Measurements from ENCODE around the gene METTL21A.
"Not testable (repeated sequence)": the region's sequence is repeated elsewhere in the genome, so short reads cannot be mapped to it uniquely, and the experiment has no call there.

METTL21A gene

DNA sequence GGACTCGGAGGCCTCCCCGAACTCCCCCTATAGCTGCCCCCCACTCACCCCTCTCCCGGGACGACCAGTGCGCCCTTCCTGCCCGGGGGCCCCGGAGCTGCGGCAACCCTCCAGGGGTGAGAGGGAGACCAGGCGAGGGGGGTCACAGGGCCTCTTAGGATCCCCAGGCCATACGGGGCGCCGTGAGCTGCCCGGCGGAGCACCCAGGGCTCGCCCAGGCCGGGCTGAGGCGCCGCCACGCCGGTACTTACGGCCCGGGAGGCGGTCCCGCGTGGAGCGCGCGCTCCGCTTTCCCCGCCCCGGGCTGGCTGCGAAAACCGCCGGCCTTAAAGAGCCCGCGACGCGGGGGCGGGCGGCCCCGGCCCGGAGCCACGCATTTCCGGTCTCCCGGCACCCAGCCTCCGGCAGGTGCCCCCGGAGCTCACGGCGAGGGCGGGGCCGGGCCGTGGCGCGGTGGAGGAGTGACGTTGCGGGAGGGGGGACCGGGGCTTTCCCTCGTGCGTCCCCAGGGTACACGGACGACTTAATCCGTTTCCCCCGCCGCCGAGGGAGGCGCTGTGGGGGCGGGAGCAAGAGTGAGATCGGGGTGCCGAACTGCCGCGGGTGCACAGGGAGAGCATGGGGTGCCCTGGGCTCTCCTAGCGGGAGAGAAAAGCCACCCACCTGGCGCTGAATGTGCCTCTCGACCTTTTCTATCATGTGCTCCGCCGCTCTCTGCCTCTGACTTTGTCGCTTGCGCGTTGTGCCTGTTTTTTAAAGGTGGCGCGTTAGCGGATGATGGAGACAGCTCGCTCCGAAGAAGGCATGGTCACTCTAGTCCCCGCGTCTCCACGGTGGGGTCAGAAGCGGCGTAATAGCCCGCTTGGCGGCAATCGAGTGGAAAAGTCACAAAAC is at the start of gene METTL21A:
Gene METTL21A, minus strand, starts transcription at position 381 of the 894 bp plus-strand sequence. CDS start 1,019 bp downstream, outside the sequence.
- peak; percentile 97 for DNase-seq

DNA sequence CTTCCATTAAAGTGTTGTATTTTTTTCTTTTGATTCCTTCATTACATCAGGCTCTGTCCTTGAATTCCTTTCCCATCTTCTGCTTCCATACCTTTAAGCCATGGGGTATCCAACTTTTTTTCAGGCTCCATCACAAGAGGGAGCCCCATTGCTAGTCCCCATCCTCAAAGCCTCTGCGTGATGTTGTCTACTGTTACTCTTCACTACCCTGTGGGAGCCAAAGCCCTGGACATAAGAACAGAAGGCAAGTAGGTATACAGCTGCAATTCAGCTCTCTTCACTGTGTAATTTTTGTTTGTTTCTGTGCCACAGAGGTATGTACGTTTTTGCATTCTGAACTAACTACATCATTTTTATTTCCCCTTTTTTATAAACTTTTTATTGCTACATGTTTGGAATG is 49.6 kb upstream of the METTL21A start:
- no peak for DNase-seq

DNA sequence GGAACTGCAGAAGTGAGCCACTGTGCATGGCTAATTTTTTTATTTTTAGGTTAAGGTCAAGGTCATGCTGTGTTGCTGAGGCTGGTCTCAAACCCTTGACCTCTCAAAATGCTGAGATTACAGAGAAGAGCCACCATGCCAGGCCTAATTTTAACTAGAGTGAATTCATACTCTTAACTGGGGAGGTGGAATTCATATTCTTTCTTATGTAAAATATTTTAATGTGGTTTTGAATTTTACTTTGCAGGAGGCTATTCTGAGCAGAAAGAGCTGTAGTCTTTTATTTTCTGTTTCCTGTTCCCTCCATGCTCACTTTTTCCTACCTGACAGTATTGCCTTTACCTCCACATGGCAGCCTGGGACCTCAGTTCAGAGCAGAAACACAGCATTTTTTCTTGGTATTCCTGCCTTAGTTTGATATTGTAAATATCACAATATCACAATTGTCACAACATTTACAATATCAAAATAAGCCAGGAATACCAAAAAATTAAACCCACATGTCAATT is 49.1 kb upstream of the METTL21A start:
- no peak for DNase-seq

GRCh38 chr2:207673431-207673830 is 48.2 kb upstream of the METTL21A start:
- no peak for DNase-seq

GRCh38 chr2:207670887-207671286 is 45.7 kb upstream of the METTL21A start:
- DNase-seq = no peak

DNA sequence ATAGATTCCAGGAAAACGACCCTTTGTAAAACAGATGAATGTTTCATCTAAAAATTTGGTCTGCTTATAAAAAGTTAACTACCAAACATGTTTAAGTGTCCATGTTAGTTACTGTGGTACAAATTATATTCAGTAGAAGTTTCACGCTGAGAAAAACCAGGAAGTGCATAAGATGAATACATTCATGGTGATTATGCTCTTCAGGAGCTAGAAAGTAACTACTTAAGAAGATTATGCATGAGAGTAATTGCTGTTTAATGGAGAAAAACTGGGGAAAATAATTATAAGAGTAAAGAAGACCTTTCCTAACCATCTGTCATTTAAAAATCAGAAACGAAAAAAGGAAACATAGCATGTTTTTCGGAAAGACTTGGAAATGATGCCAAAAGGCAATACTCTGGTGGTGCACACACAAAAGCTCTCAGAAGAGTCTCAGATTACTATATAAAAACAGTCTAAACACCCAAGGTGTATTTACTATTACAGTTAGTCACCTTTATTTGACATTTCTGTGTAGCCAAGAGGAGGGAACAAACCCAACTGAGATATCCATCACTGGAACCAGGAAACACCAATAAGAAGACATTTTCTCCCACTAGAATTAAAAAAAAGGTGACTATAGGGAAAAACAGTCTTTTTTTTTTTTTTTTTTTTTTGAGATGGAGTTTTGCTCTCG is 38.8 kb upstream of the METTL21A start:
- peak; percentile 43 for DNase-seq

- DNase-seq = peak; percentile 15
Observed at GRCh38 chr2:207662203-207662602, 37.0 kb upstream of the METTL21A start.

GRCh38 chr2:207660994-207661393 is 35.8 kb upstream of the METTL21A start:
- DNase-seq = no peak

GRCh38 chr2:207658156-207658555 is 33.0 kb upstream of the METTL21A start:
- DNase-seq = no peak

DNA sequence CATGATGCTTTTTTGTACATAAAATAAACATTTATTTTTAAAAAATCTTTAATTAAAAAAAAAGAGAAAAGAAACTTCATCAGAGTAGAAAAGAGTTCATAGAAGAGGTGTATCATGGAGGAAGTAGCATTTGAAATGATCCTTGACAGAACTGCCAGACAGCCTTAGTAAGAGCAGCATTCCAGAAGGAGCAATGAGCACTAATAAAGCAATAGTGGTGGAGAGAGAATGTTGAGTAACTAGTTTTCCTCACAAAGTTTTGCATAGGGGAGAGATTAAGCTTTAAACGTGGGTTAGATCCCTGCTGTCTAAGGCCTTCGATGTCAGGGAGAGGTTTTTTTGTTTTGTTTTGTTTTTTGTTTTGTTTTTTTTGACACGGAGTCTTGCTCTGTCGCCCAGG is 29.8 kb upstream of the METTL21A start:
- no peak for DNase-seq

DNA sequence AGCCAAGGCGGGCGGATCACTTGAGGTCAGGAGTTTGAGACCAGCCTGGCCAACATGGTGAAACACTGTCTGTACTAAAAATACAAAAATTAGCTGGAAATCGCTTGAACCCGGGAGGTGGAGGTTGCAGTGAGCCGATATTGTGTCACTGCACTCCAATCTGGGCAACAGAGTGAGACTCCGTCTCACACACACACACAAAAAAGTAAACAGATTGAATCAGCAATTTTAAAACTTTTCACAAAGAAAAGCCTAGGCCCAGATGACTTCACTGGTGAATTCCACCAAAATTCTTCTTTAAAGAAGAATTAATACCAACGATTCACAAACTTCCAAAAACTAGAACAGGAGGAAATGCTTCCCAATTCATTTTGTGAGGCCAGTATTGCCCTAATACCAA is 21.4 kb upstream of the METTL21A start:
- DNase-seq = not testable (repeated sequence)

- no peak for DNase-seq
Observed at GRCh38 chr2:207643892-207644291, 18.7 kb upstream of the METTL21A start.

GRCh38 chr2:207640661-207641060 is 15.5 kb upstream of the METTL21A start:
- DNase-seq = no peak

- peak; percentile 30 for DNase-seq
Observed at GRCh38 chr2:207640160-207640559, 15.0 kb upstream of the METTL21A start.

GRCh38 chr2:207639288-207639687 is 14.1 kb upstream of the METTL21A start:
- not testable (repeated sequence) for DNase-seq

GRCh38 chr2:207635468-207636200 is 10.4 kb upstream of the METTL21A start:
- DNase-seq = no peak

GRCh38 chr2:207633686-207634085 is 8.5 kb upstream of the METTL21A start:
- no peak for DNase-seq

DNA sequence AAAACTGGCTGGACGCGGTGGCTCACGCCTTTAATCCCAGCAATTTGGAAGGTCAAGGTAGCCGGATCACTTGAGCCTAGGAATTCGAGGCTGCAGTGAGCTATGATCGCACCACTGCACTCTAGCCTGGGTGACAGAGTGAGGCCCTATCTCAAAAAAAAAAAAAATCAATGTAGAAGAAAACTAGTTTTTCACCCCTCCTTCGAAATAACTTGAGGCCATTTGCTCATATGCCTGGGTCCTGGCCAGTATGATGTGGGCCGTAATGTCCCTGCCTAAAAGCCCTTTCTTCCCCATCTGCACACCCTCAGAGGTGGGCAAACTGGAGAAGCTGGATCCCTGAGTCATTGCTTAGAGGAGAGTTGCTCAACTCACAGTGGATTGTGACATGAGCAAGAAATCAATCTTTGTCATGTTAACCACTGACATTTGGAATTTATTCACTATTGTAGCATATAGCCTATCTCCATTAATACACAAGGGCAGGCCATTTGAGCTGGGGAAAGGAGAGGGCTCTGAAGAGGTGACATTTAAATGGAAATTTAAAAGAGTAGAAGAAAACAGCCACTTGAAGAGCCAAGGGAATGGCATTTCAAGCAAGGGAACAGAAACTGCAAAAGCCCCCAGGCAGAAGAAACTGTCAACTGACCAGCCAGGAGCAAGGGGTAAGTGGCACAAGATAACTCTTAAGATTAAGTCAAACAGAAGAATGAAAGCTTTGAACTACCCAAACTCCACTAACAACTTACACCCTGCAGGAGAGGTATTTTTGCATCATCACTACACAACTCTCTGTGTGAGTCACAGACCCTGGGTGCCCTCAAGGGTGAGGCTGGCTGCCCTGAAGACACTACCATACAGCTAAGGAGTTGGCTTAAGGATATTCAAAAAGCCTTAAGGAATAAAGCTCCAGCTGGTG is 7.6 kb upstream of the METTL21A start:
- DNase-seq = no peak

DNA sequence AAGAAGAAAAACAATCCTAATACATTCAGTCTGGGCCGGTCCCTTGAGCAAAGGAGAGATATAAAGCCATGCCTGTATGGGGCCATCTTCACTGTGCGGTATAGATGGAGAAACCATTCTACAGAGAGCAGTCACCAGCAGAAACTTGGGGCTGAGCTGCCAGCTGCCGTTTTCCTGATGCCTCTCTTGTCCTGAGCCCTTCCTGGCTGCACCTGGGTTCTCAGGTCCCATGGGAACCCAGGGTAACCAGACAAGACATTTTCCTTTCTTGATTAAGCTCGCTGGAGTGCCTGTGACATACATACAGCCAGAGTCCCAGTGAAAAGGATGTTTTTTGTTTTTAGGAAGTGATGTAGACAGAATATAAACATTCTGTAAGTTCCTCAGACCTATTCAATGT is 5.3 kb upstream of the METTL21A start:
- DNase-seq = no peak

DNA sequence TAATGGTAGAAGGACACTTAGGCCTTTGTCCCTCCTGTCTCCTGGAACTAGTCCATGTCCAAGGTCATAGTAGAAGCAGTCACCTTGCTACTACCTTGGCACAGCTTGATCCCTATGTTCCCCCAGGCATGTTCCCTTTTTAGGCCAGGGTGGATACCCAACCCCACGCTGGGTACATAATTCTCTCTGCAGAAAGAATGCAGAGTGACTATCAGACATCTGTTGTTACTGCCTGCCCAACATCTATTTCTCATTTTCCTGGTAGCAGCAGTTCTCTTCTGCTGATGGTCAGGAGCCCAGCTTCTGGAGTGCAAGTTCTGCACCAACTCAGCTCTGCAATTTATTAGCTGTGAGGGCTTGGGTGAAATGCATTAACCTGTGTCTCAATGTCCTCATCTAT is 4.4 kb upstream of the METTL21A start:
- no peak for DNase-seq

DNA sequence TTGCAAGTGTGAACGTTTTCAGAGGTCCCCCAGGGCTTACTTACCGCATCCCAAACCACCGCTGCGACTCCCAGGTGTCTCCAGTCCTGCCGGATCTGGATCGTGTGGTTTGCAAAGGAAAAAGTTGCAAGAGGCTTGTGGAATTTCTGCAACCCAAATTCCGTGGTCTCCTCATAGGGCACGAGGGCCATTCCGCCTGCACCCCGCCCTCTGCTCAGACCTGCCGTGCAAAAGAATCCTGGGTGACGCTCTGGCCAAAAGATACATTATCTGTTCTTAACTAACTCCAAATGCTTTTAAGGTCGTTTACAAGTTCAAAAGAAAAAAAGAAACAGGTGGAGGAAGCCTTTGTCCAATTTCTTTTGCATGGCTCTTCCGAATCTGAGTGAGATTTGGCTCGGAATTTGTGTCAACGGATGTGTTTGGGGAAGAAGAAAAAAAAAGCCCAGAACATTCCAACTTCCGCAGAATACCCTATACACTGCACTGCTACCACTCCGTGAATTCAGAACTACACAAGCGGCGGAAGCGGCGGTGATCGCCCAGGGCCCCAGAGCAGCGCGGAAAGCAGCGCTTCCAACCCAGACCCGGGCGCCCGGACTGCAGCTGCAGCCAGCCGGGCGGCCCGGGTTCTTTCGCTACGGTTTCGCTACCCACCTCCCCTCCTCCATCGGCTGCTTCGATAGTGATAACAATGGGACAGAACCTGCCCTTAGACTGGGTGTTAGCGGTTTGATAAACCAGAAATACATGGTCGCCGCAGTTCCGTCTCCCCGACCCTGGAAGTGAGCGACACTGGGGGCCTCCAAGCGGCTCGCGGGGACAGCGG is 795 bp downstream of the METTL21A start:
- DNase-seq = peak; percentile 85

Measured in DMS53 (cell line).